H1 (cell line): ENCODE measurements around the gene PLA2G4A. TPM values are rescaled to one million over a fixed set of nuclear protein-coding genes. Genes with fewer than 3 reads are reported as not detected.

Source experiments
- BACH1 ChIP-seq: IDR thresholded peaks from 2 replicates; pipeline ENCODE4 v1.6.1; 2012; ENCODE audit warnings: low read length, improper control_type of control experiment
- polyA plus RNA-seq, 7 experiments: library from polyadenylated mRNA; depleted of rRNA in 3 of 7; stranded (reverse) in 5 of 7; unstranded in 2 of 7; fragments of >200 nt in 5 of 7; fragments of 200-250 nt in 2 of 7; gene quantifications; 1 replicate in 5 of 7; 2 replicates in 1 of 7; 4 replicates in 1 of 7; pipeline versions ENCODE4 v1.2.1 to v1.2.3, GENCODE V29; 2011 to 2013; ENCODE audit warnings: missing spikeins in 2 of 7, mixed read lengths in 2 of 7
- total RNA-seq: library from RNA; stranded (reverse); fragmentation: NEBNext Ultra II Directional; extraction: Animal tissue kit (Norgen Biotek cat#: 25700); gene quantifications from 2 replicates; pipeline ENCODE4 v1.2.1, GENCODE V29; 2021

The PLA2G4A gene
- total and polyA plus RNA-seq, 2 of the 8 experiments (the other 6 are each of a cell fraction or from before 2014, with no cell fraction given): 0.63 to 1.4 TPM

DNA sequence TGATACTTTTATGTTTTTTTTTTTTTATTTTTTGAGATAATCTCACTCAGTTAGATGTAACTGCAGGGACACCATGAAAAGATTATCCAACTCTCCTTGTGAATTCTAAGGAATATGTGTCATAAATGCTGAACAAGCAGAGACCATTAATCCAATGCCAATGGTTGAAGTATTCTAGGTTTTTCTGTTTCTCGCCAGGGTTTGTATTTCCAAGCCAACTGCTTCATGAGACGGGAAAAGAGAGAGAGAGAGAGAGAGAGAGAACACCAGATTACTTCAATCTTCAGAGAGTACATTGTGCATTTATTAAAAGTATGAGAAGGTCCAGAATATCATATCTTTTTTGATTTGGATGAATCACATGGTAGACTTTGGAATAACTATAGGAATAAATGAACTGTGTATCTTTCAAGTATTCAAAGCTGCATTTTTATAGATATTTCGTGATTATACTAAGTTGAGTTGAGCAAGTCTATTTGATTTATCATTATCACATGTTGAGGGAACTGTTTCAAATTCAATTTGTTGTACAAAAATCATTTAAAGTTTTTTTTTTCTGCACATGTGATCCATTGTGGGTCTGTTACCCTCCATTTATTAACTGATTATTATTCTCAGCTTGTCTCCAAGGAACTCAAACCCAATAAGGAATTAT lies 108.4 kb downstream of the PLA2G4A start (continued):
- TF ChIP-seq BACH1: no peak
